Skeletal muscle satellite cell (primary cell): ENCODE measurements around the gene C6orf15. TPM values are rescaled to one million over a fixed set of nuclear protein-coding genes. Genes with fewer than 3 reads are reported as not detected.

Experiments used
- small RNA-seq: library from RNA; depleted of rRNA; stranded (forward); fragments of <200 nt; gene quantifications from one replicate; pipeline ENCODE3, GENCODE V24; 2012

The C6orf15 gene

Small RNAs within 50 kb of the gene (small RNA-seq; reads per million reads assigned to genes)
- gene POLR2LP1 (not detected), gene RNU6-1133P (not detected)
